ENCODE data around the gene AP3B1. TPM values are rescaled to one million over a fixed set of nuclear protein-coding genes. Genes with fewer than 3 reads are reported as not detected.

Gene AP3B1
- total and polyA plus RNA-seq, 2 of the 8 experiments (the other 6 are each of a cell fraction or from before 2014, with no cell fraction given) = 45.8 to 48.3 TPM

DNA sequence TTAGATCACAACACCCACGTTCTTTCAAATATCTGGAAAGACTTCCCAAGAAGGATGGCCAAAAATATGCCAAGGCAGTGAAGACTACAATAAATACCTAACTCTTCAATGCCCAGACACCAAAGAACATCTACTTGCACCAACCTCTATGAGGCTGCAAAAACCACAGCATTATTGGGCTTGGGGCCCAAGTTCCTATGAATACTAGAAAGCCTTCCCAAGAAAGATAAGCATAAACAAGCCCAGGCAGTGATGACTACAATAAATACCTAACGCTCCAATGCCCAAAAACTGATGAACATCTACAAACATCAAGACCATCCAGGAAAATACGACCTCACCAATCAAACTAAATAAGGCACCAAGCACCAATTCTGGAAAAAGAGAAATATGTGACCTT, 41.3 kb downstream of the AP3B1 start:
- Histone ChIP-seq H3K36me3 (ENCODE audit: control insufficient read depth in 2 of 4, insufficient read depth in 4 of 4, low read length in 3 of 4) (no peaks in the 10 kb centered on the region; a peak in 1 of 8 replicates), H3K4me2 (ENCODE audit: insufficient read depth in 1 of 2, low read depth in 2 of 2, low read length in 2 of 2) (no peak overlapping the region), H3K79me1 (ENCODE audit: low read depth, low read length) (no peaks in the 10 kb centered on the region), H2BK5ac (ENCODE audit: low read depth, low read length) (no peak overlapping the region), H3K4me1 (replicated peaks in 1 of 4; ENCODE audit: control insufficient read depth in 3 of 4, insufficient read depth in 4 of 4, low read length in 3 of 4) (peaks cover 0 to 2% (median 0%) of the 10 kb centered on the region in 4 experiments; a peak in 1 of 7 replicates), H4K20me1 (replicated peaks in 1 of 2; ENCODE audit: control insufficient read depth in 1 of 2, insufficient read depth in 2 of 2, low read length in 2 of 2) (no peaks in the 10 kb centered on the region), H4K8ac (ENCODE audit: extremely low read depth, insufficient read depth, low read length) (no peak overlapping the region), H4K91ac (replicated peaks; ENCODE audit: insufficient read length, low read length) (no peak overlapping the region), H3K27ac (ENCODE audit: low read depth, low read length) (no peak overlapping the region), H2BK15ac (ENCODE audit: low read length) (no peak overlapping the region), H3K18ac (ENCODE audit: extremely low read depth, low read length) (no peak overlapping the region), H3K4ac (replicated peaks; ENCODE audit: insufficient read length, low read depth, low read length) (no peak overlapping the region), H3K9ac (replicated peaks in 1 of 4; ENCODE audit: extremely low read depth in 1 of 4, low read depth in 3 of 4, low read length in 3 of 4) (no peak overlapping the region), H3K23me2 (ENCODE audit: low read depth, low read length) (no peaks in the 10 kb centered on the region), H3K79me2 (ENCODE audit: control insufficient read depth in 1 of 2, insufficient read depth in 2 of 2, low read length in 2 of 2) (peaks cover 0 to 13% of the 10 kb centered on the region in 2 experiments; a peak in 2 of 4 replicates), H4K5ac (ENCODE audit: insufficient read length, low read depth, low read length) (no peak overlapping the region), H2BK20ac (ENCODE audit: low read length) (no peak overlapping the region), H3K4me3 (ENCODE audit: extremely low read depth in 1 of 4, insufficient read depth in 2 of 4, low read depth in 3 of 4, low read length in 4 of 4) (no peak overlapping the region), H3K23ac (ENCODE audit: insufficient read length) (no peak overlapping the region), H3K27me3 (replicated peaks in 1 of 4; ENCODE audit: control insufficient read depth in 3 of 4, extremely low read depth in 1 of 4, insufficient read depth in 3 of 4, low read length in 3 of 4) (no peaks in the 10 kb centered on the region), H2BK12ac (ENCODE audit: low read depth, low read length) (no peak overlapping the region), H2BK120ac (replicated peaks; ENCODE audit: low read depth, low read length) (no peak overlapping the region), H2AK5ac (ENCODE audit: low read depth, low read length) (no peak overlapping the region), H2AFZ (ENCODE audit: low read length) (no peak overlapping the region), H3K9me3 (ENCODE audit: insufficient read depth in 2 of 2, low read depth in 1 of 2, low read length in 1 of 2) (no peaks in the 10 kb centered on the region), H3K56ac (replicated peaks; ENCODE audit: insufficient read length, low read depth, low read length) (no peak overlapping the region), H3K14ac (ENCODE audit: insufficient read length) (no peak overlapping the region)
- no peak for FAIRE-seq
- WGBS, 2 experiments (ENCODE audit: extremely low coverage in 1 of 2, insufficient coverage in 1 of 2, insufficient read length in 1 of 2, insufficient replicate concordance in 2 of 2, low coverage in 1 of 2, low lambda C conversion rate in 2 of 2, missing lambda C conversion rate in 1 of 2) = 78% methylated on average over 3 of the region's 3 CpGs; no CpG with 5 or more reads in 1 of the 2 experiments
- ChIA-PET CTCF (ENCODE audit: partially characterized antibody) (interaction anchor here (1.4 to 1.5 kb wide), 2 partner anchors 31 to 60 kb away, joined by 4 to 7 read pairs; no protein-coding TSS in a partner anchor), POLR2A (ENCODE audit: partially characterized antibody) (interaction anchor here (1.3 kb wide), 1 partner anchor 31 kb away, joined by 3 read pairs; no protein-coding TSS in a partner anchor)
- no peak for DNase-seq (ENCODE audit: low read depth in 1 of 2, low spot score in 2 of 2)
- TF ChIP-seq KDM5A (IDR thresholded peaks at IDR 0.05; ENCODE audit: low read length) = no peak
- TF ChIP-seq YY1 (IDR thresholded peaks at IDR 0.05; ENCODE audit: low read depth, low read length) = no peak
- no peak for TF ChIP-seq RXRA (IDR thresholded peaks at IDR 0.05; ENCODE audit: insufficient read depth, low read depth, low read length)
- TF ChIP-seq NANOG (IDR thresholded peaks at IDR 0.05; ENCODE audit: insufficient read depth, low read depth, low read length, poor library complexity, severe bottlenecking) = no peak
- no peak for TF ChIP-seq CHD2 (IDR thresholded peaks at IDR 0.05; ENCODE audit: low read length)
- TF ChIP-seq EP300 (IDR thresholded peaks at IDR 0.05; ENCODE audit: borderline replicate concordance in 1 of 2, low read depth in 2 of 2, low read length in 2 of 2) = no peak
- no peak for TF ChIP-seq SRF (IDR thresholded peaks at IDR 0.05; ENCODE audit: low read depth, low read length)
- TF ChIP-seq RAD21 (IDR thresholded peaks at IDR 0.05 in 1 of 2, conservative IDR thresholded peaks at IDR 0.05 in 1 of 2; ENCODE audit: low read depth in 2 of 2, low read length in 2 of 2) = no peak
- TF ChIP-seq CHD1 (IDR thresholded peaks at IDR 0.05; ENCODE audit: low read depth, low read length) = no peak
- no peak for TF ChIP-seq EGR1 (IDR thresholded peaks at IDR 0.05; ENCODE audit: borderline replicate concordance, low read depth, low read length)
- no peak for TF ChIP-seq BACH1 (IDR thresholded peaks at IDR 0.05; ENCODE audit: low read length)
- TF ChIP-seq ZNF274 (IDR thresholded peaks at IDR 0.05; ENCODE audit: borderline replicate concordance, extremely low read depth, low read length) = no peak
- TF ChIP-seq TCF12 (IDR thresholded peaks at IDR 0.05; ENCODE audit: low read depth, low read length) = no peak
- TF ChIP-seq, protein P1, sequence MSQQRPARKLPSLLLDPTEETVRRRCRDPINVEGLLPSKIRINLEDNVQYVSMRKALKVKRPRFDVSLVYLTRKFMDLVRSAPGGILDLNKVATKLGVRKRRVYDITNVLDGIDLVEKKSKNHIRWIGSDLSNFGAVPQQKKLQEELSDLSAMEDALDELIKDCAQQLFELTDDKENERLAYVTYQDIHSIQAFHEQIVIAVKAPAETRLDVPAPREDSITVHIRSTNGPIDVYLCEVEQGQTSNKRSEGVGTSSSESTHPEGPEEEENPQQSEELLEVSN (IDR thresholded peaks at IDR 0.05) = no peak

Data from H1 (cell line).